ENCODE results near the gene TMTC2.

Gene TMTC2

GRCh38 chr12:82886671-82887340, 200.1 kb downstream of the TMTC2 start:
- ChIA-PET CTCF (no interaction called here), POLR2A (ENCODE audit: low non-redundant PET) (no interaction called here)

GRCh38 chr12:82893896-82894295, 207.2 kb downstream of the TMTC2 start:
- H3K27ac ChIP-seq = no peak overlapping the region
- CTCF ChIA-PET = no interaction called here
- TF ChIP-seq CTCF (conservative IDR thresholded peaks at IDR 0.05; ENCODE audit: low read depth) = no peak
- no peak for DNase-seq (ENCODE audit: low spot score)
- POLR2A ChIA-PET (ENCODE audit: low non-redundant PET) = no interaction called here

More at GRCh38 chr12:82886671-82887340, 200.1 kb downstream of the TMTC2 start:
- no peak for TF ChIP-seq CTCF (conservative IDR thresholded peaks at IDR 0.05; ENCODE audit: low read depth)
- no peak overlapping the region for H3K27ac ChIP-seq
- no peak for DNase-seq (ENCODE audit: low spot score)

- ChIA-PET POLR2A (ENCODE audit: low non-redundant PET) (no interaction called here), CTCF (interaction anchor here (0.6 to 0.7 kb wide), 3 partner anchors 26 to 1928 kb away, joined by 3 to 7 read pairs (median 3); no protein-coding TSS in a partner anchor)
- TF ChIP-seq CTCF (conservative IDR thresholded peaks at IDR 0.05; ENCODE audit: low read depth) = no peak
- no peak overlapping the region for H3K27ac ChIP-seq
- no peak for DNase-seq (ENCODE audit: low spot score)
Observed at GRCh38 chr12:82896277-82896676, 209.6 kb downstream of the TMTC2 start.

- ChIA-PET CTCF (interaction anchor here (0.6 kb wide), 1 partner anchor 161 kb away, joined by 3 read pairs; no protein-coding TSS in a partner anchor), POLR2A (ENCODE audit: low non-redundant PET) (no interaction called here)
- no peak overlapping the region for H3K27ac ChIP-seq
- DNase-seq (ENCODE audit: low spot score) = peak; percentile 73
- peak; percentile 35 for TF ChIP-seq CTCF (conservative IDR thresholded peaks at IDR 0.05; ENCODE audit: low read depth)
Observed at GRCh38 chr12:82896979-82897378, 210.3 kb downstream of the TMTC2 start.

GRCh38 chr12:82898441-82898840, 211.7 kb downstream of the TMTC2 start:
- no peak for TF ChIP-seq CTCF (conservative IDR thresholded peaks at IDR 0.05; ENCODE audit: low read depth)
- DNase-seq (ENCODE audit: low spot score) = no peak
- CTCF ChIA-PET = no interaction called here
- H3K27ac ChIP-seq = no peak overlapping the region
- POLR2A ChIA-PET (ENCODE audit: low non-redundant PET) = no interaction called here

GRCh38 chr12:82904219-82904790, 217.6 kb downstream of the TMTC2 start:
- no peak for DNase-seq (ENCODE audit: low spot score)
- TF ChIP-seq CTCF (conservative IDR thresholded peaks at IDR 0.05; ENCODE audit: low read depth) = no peak
- no peak overlapping the region for H3K27ac ChIP-seq
- CTCF ChIA-PET = no interaction called here
- POLR2A ChIA-PET (ENCODE audit: low non-redundant PET) = no interaction called here

Data from RWPE1 (cell line).